Retinal pigment epithelial cell (primary cell): ENCODE measurements around the gene TSACC.

Experiments
- DNase-seq: peaks from one replicate; pipeline ENCODE4 v3.0.0-alpha.2; 2010; ENCODE audit warnings: low read depth
- H3K4me3 ChIP-seq: 2 replicates; pipeline ENCODE4 v1.5.1; 2011; ENCODE audit warnings: mild to moderate bottlenecking, low read length, control low read depth, moderate library complexity
- CTCF ChIP-seq: conservative IDR thresholded peaks from 2 replicates; pipeline ENCODE4 v1.5.1; 2011; ENCODE audit warnings: low read depth, low read length, control low read depth, inconsistent platforms

The TSACC gene

DNA sequence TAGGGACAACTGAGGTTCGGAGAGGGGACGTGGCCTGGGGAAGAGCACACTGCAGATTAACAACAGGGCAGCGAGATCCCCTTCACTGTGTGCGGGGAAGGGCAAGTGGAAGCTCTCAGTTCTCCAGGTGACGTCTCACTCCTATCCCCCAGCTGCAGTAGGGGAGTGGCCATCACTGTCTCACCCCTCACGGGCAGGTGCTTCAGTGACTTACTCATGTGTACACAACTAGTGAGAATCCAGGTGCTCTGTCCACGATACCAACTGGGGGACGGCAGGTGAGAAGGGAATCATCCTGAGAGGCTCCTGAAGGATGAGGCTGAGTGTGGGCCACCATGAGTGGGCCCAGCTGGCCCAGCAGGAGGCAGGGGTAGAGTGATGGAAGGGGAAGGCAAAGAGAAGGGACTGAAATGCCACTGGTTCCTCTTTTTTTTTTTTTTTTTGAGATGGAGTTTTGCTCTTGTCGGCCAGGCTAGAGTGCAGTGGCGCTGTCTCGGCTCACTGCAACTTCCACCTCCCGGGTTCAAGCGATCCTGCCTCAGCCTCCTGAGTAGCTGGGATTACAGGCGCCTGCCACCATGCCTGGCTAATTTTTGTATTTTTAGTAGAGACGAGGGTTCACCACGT is 56.6 kb downstream of the TSACC start:
- no peak for DNase-seq
- no peak overlapping the region for H3K4me3 ChIP-seq
- TF ChIP-seq CTCF: no peak
